K562 (cell line): Measurements from ENCODE around the gene TAAR2. TPM values are rescaled to one million over a fixed set of nuclear protein-coding genes. Genes with fewer than 3 reads are reported as not detected.

Experiments
- ATAC-seq: fragments of 200-7000 bp; cut with Tn5 transposase; 3 replicates; pipeline ENCODE4 v1.9.1; 2020; ENCODE audit warnings: moderate library complexity
- BruUV-seq: library from RNA; stranded (reverse); fragments of 400-500 nt; replicated peaks from 2 replicates; lab custom pipeline; 2021; lab: Mats Ljungman, UMichigan
- CTCF ChIA-PET: fragments of 300-600 bp; formaldehyde crosslinking; extraction: SDS; loops from one replicate; lab custom pipeline; 2021; ENCODE audit warnings: low intra/inter-chr PET ratio; lab: Yijun Ruan, JAX
- POLR2A ChIA-PET: fragments of 300-600, 350-650 bp; sonication (Branson Sonifier 250); formaldehyde crosslinking; extraction: SDS; loops from one replicate; lab custom pipeline; 2021; ENCODE audit warnings: antibody characterized with exemption, inconsistent platforms; lab: Yijun Ruan, JAX
- DNase-seq, 4 experiments: peaks; one replicate each; pipeline versions ENCODE4 v3.0.0 to v3.0.0-alpha.2; 2011 to 2018; ENCODE audit warnings: low spot score in 3 of 4, mixed read lengths in 3 of 4; ENCODE audit errors: extremely low read depth in 1 of 4
- FAIRE-seq: peaks from 2 replicates; lab custom pipeline; 2011; peaks lifted over from hg19 to GRCh38; lab: Jason Lieb, UNC
- H2AFZ ChIP-seq: 2 replicates; pipeline ENCODE4 v1.6.0; 2011; ENCODE audit warnings: low read depth, low read length, control low read depth, inconsistent platforms
- H3K27ac ChIP-seq: fragments of 200-600 bp; 3 replicates; pipeline ENCODE4 v1.8.0; 2011; ENCODE audit warnings: low read depth, mild to moderate bottlenecking, control low read depth, inconsistent platforms, low read length, moderate library complexity, mixed read lengths; ENCODE audit errors: extremely low read depth
- H3K27me3 ChIP-seq, 2 experiments: fragments of 300-600 bp in 1 of 2; 2 replicates in 1 of 2; 3 replicates in 1 of 2; pipeline versions ENCODE4 v1.6.0 to v1.8.0; 2011; ENCODE audit warnings: inconsistent platforms in 2 of 2, low read length in 2 of 2, mild to moderate bottlenecking in 1 of 2, mixed read lengths in 1 of 2, moderate library complexity in 1 of 2; ENCODE audit not compliant: control insufficient read depth in 2 of 2, insufficient read depth in 2 of 2
- H3K36me3 ChIP-seq: fragments of 300-600 bp; 3 replicates; pipeline ENCODE4 v1.8.0; 2011; ENCODE audit warnings: mild to moderate bottlenecking, low read length, inconsistent platforms; ENCODE audit not compliant: control insufficient read depth, insufficient read depth
- H3K4me1 ChIP-seq, 2 experiments: fragments of 200-600 bp in 1 of 2; replicated peaks in 1 of 2; 2 replicates in 1 of 2; 3 replicates in 1 of 2; pipeline versions ENCODE4 v1.5.1 to v1.8.0; 2011; ENCODE audit warnings: inconsistent platforms in 2 of 2, low read length in 2 of 2, mild to moderate bottlenecking in 1 of 2, mixed read lengths in 1 of 2, moderate library complexity in 1 of 2; ENCODE audit not compliant: control insufficient read depth in 2 of 2, insufficient read depth in 2 of 2
- H3K4me2 ChIP-seq: 2 replicates; pipeline ENCODE4 v1.6.1; 2011; ENCODE audit warnings: low read length, control low read depth, inconsistent platforms, mixed read lengths; ENCODE audit not compliant: insufficient read depth
- H3K4me3 ChIP-seq: fragments of 200-600 bp; sonication (generic), shearing (Covaris generic); 2 replicates; pipeline ENCODE4 v1.5.1; 2016; ENCODE audit warnings: control low read depth, inconsistent platforms
- H3K79me2 ChIP-seq: fragments of 200-600 bp; 3 replicates; pipeline ENCODE4 v1.8.0; 2011; ENCODE audit warnings: low read length, inconsistent platforms; ENCODE audit not compliant: control insufficient read depth, insufficient read depth
- H3K9ac ChIP-seq, 2 experiments: 2 replicates each; pipeline versions ENCODE4 v1.6.0 to v1.6.1; 2011; ENCODE audit warnings: low read depth in 2 of 2, low read length in 2 of 2, control low read depth in 1 of 2, inconsistent platforms in 1 of 2, mild to moderate bottlenecking in 1 of 2, mixed read lengths in 1 of 2; ENCODE audit not compliant: insufficient read depth in 1 of 2
- H3K9me1 ChIP-seq: one replicate; pipeline ENCODE4 v1.6.0; 2011; ENCODE audit warnings: inconsistent platforms, mild to moderate bottlenecking, low read length, moderate library complexity; ENCODE audit not compliant: control insufficient read depth, insufficient read depth
- H3K9me3 ChIP-seq: replicated peaks from 2 replicates; pipeline ENCODE4 v1.5.1; 2011; ENCODE audit warnings: low read depth, low read length, inconsistent platforms; ENCODE audit not compliant: control insufficient read depth, insufficient read depth
- H4K20me1 ChIP-seq: replicated peaks from 2 replicates; pipeline ENCODE4 v1.6.1; 2011; ENCODE audit warnings: low read length, inconsistent platforms, mixed read lengths; ENCODE audit not compliant: control insufficient read depth, insufficient read depth
- ARID1B ChIP-seq: fragments of 450-650 bp; IDR thresholded peaks from 2 replicates; pipeline ENCODE4 v1.6.1; 2016; ENCODE audit warnings: antibody characterized with exemption, mild to moderate bottlenecking, inconsistent platforms
- FOSL1 ChIP-seq: fragments of 200-800 bp; sonication (Bioruptor generic); conservative IDR thresholded peaks from 2 replicates; pipeline ENCODE4 v1.6.1; 2016; ENCODE audit warnings: missing genetic modification characterization, missing compliant biosample characterization
- FOXP1 ChIP-seq: sonication (generic); formaldehyde crosslinking; IDR thresholded peaks from 2 replicates; pipeline ENCODE4 v1.8.0; 2022; ENCODE audit warnings: mild to moderate bottlenecking, missing genetic modification reagents
- GATAD2B ChIP-seq: fragments of 450-650 bp; IDR thresholded peaks from 2 replicates; pipeline ENCODE4 v1.6.1; 2017; ENCODE audit warnings: mild to moderate bottlenecking, borderline replicate concordance
- GTF2A2 ChIP-seq: IDR thresholded peaks from 2 replicates; pipeline ENCODE4 v1.6.1; 2016; ENCODE audit warnings: mild to moderate bottlenecking, missing genetic modification characterization, missing compliant biosample characterization
- HSF4 ChIP-seq: fragments of 250-450 bp; sonication (Bioruptor Pico); IDR thresholded peaks from 2 replicates; pipeline ENCODE4 v2.1.2; 2022; ENCODE audit warnings: mild to moderate bottlenecking, moderate library complexity, borderline replicate concordance
- MTA1 ChIP-seq: fragments of 450-650 bp; IDR thresholded peaks from 2 replicates; pipeline ENCODE4 v1.6.1; 2017; ENCODE audit warnings: borderline replicate concordance
- MYNN ChIP-seq, 2 experiments: sonication (generic); formaldehyde crosslinking in 1 of 2; IDR thresholded peaks; 2 replicates each; pipeline versions ENCODE4 v1.5.0 to v1.6.1; 2016 to 2020; ENCODE audit warnings: antibody characterized with exemption in 1 of 2, missing genetic modification reagents in 1 of 2
- NFIX ChIP-seq: fragments of 250-450 bp; sonication (Bioruptor Pico); IDR thresholded peaks from 2 replicates; pipeline ENCODE4 v1.4.0; 2020; ENCODE audit warnings: low read depth, mild to moderate bottlenecking, moderate library complexity
- PHF20 ChIP-seq: fragments of 450-650 bp; IDR thresholded peaks from 2 replicates; pipeline ENCODE4 v1.6.1; 2018; ENCODE audit not compliant: partially characterized antibody
- POLR2G ChIP-seq: fragments of 200-400 bp; formaldehyde crosslinking; IDR thresholded peaks from 2 replicates; pipeline ENCODE4 v1.6.1; 2017; ENCODE audit warnings: low read depth, mild to moderate bottlenecking, antibody characterized with exemption, low read length, moderate library complexity
- SRSF7 ChIP-seq: fragments of 200-400 bp; formaldehyde crosslinking; optimal IDR thresholded peaks from 2 replicates; pipeline ENCODE3; 2017; ENCODE audit warnings: mild to moderate bottlenecking, low read depth, low read length
- THRAP3 ChIP-seq: fragments of 450-650 bp; IDR thresholded peaks from 2 replicates; pipeline ENCODE4 v1.6.1; 2016; ENCODE audit warnings: mild to moderate bottlenecking, inconsistent platforms, borderline replicate concordance
- ZBTB43 ChIP-seq: sonication (generic); formaldehyde crosslinking; IDR thresholded peaks from 2 replicates; pipeline ENCODE4 v1.8.0; 2023; ENCODE audit warnings: mild to moderate bottlenecking, missing genetic modification reagents
- ZNF830 ChIP-seq: fragments of 250-450 bp; sonication (Bioruptor Pico); IDR thresholded peaks from 2 replicates; pipeline ENCODE4 v1.5.0; 2021; ENCODE audit warnings: mild to moderate bottlenecking
- WGBS: fragments of 100-300 bp; shearing (Covaris generic); methylation state at CpG from one replicate; pipeline ENCODE4 v1.1.6; 2016; ENCODE audit warnings: low coverage, mixed read lengths; ENCODE audit not compliant: insufficient coverage; ENCODE audit errors: missing lambda C conversion rate; 5-methylcytosine and 5-hydroxymethylcytosine counted together
- in situ Hi-C: fragments of 300-500 bp; cut with MboI; formaldehyde crosslinking; loops from 4 replicates; pipeline ENCODE4 v1.15.0; 2018; ENCODE audit warnings: inconsistent platforms, mixed read lengths
- intact Hi-C: fragments of 100-400 bp; cut with micrococcal nuclease; formaldehyde crosslinking; loops from 2 replicates; pipeline ENCODE4 v1.14.2; 2022
- polyA plus RNA-seq, 8 experiments: library from polyadenylated mRNA; depleted of rRNA in 4 of 8; stranded (reverse) in 5 of 8; unstranded in 3 of 8; fragments of >200 nt; fragmentation: Nextera tagmentation in 2 of 8; fragmentation: Illumina TruSeq in 1 of 8; extraction: Ambion mirVana in 2 of 8; extraction: Trizol in 1 of 8; gene quantifications; 2 replicates each; pipeline versions ENCODE4 v1.2.1 to v1.2.3, GENCODE V29; 2011 to 2014; ENCODE audit warnings: inconsistent platforms in 1 of 8, missing spikeins in 1 of 8
- total RNA-seq, 7 experiments: library from RNA; depleted of rRNA in 6 of 7; stranded (reverse); fragments of >200 nt in 6 of 7; fragmentation: Illumina TruSeq in 2 of 7; extraction: Trizol in 2 of 7; gene quantifications; 2 replicates each; pipeline versions ENCODE4 v1.2.1 to v1.2.3, GENCODE V29; 2011 to 2021; ENCODE audit warnings: low replicate concordance in 1 of 7
- TF ChIP-seq, protein P1 (sequence below): fragments of 250-450 bp; sonication (Bioruptor Pico); IDR thresholded peaks from 2 replicates; pipeline ENCODE4 v1.6.1; 2021; ENCODE audit warnings: mild to moderate bottlenecking
- TF ChIP-seq, protein P2 (sequence below): fragments of 200-800 bp; sonication (Bioruptor generic); IDR thresholded peaks from 2 replicates; pipeline ENCODE4 v1.6.1; 2017; ENCODE audit warnings: missing genetic modification characterization, missing compliant biosample characterization
- TF ChIP-seq, protein P3 (sequence below), 2 experiments: fragments of 200-800 bp in 1 of 2; sonication (Bioruptor generic) in 1 of 2; sonication (generic) in 1 of 2; formaldehyde crosslinking in 1 of 2; IDR thresholded peaks in 1 of 2; conservative IDR thresholded peaks in 1 of 2; 2 replicates each; pipeline versions ENCODE4 v1.5.0 to v1.6.1; 2016 to 2020; ENCODE audit warnings: missing compliant biosample characterization in 1 of 2, missing genetic modification characterization in 1 of 2, missing genetic modification reagents in 1 of 2

The TAAR2 gene
- total and polyA plus RNA-seq, 9 of the 15 experiments (the other 6 are each of a cell fraction or from before 2014, with no cell fraction given): not detected

GRCh38 chr6:132634796-132635195, 10.7 kb upstream of the TAAR2 start:
- Histone ChIP-seq H2AFZ (no peak overlapping the region), H3K27ac (no peak overlapping the region), H3K27me3 (no peaks in the 10 kb centered on the region), H4K20me1 (no peaks in the 10 kb centered on the region), H3K4me2 (no peak overlapping the region), H3K36me3 (no peaks in the 10 kb centered on the region), H3K4me3 (no peak overlapping the region), H3K9me1 (no peaks in the 10 kb centered on the region), H3K4me1 (no peaks in the 10 kb centered on the region), H3K9ac (no peak overlapping the region), H3K9me3 (no peaks in the 10 kb centered on the region), H3K79me2 (no peaks in the 10 kb centered on the region)
- no TSS peak for BruUV-seq
- DNase-seq (no peak), FAIRE-seq (no peak), ATAC-seq (no peak)
- in situ Hi-C loops (no loop called here), intact Hi-C loops (no loop called here)
- ChIA-PET CTCF (no interaction called here), POLR2A (no interaction called here)
- 0% methylated on average over 4 of the region's 4 CpGs for WGBS
- no peak for TF ChIP-seq HSF4 (CRISPR knock-in tag)
- TF ChIP-seq ARID1B: no peak
- no peak for TF ChIP-seq GTF2A2 (tag)
- no peak for TF ChIP-seq POLR2G
- TF ChIP-seq, protein P1, sequence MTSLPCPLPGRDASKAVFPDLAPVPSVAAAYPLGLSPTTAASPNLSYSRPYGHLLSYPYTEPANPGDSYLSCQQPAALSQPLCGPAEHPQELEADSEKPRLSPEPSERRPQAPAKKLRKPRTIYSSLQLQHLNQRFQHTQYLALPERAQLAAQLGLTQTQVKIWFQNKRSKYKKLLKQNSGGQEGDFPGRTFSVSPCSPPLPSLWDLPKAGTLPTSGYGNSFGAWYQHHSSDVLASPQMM: no peak
- TF ChIP-seq PHF20: no peak
- TF ChIP-seq, protein P2, sequence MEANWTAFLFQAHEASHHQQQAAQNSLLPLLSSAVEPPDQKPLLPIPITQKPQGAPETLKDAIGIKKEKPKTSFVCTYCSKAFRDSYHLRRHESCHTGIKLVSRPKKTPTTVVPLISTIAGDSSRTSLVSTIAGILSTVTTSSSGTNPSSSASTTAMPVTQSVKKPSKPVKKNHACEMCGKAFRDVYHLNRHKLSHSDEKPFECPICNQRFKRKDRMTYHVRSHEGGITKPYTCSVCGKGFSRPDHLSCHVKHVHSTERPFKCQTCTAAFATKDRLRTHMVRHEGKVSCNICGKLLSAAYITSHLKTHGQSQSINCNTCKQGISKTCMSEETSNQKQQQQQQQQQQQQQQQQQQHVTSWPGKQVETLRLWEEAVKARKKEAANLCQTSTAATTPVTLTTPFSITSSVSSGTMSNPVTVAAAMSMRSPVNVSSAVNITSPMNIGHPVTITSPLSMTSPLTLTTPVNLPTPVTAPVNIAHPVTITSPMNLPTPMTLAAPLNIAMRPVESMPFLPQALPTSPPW (CRISPR knock-in tag): no peak
- no peak for TF ChIP-seq THRAP3
- TF ChIP-seq ZBTB43 (CRISPR knock-in tag): no peak
- no peak for TF ChIP-seq FOSL1 (tag)
- TF ChIP-seq MYNN (IDR thresholded peaks at IDR 0.05): no peak
- TF ChIP-seq MYNN (CRISPR knock-in tag; IDR thresholded peaks at IDR 0.05): no peak
- no peak for TF ChIP-seq GATAD2B
- no peak for TF ChIP-seq SRSF7
- TF ChIP-seq NFIX (CRISPR knock-in tag): no peak
- no peak for TF ChIP-seq ZNF830
- TF ChIP-seq FOXP1 (CRISPR knock-in tag): no peak
- TF ChIP-seq, protein P3, sequence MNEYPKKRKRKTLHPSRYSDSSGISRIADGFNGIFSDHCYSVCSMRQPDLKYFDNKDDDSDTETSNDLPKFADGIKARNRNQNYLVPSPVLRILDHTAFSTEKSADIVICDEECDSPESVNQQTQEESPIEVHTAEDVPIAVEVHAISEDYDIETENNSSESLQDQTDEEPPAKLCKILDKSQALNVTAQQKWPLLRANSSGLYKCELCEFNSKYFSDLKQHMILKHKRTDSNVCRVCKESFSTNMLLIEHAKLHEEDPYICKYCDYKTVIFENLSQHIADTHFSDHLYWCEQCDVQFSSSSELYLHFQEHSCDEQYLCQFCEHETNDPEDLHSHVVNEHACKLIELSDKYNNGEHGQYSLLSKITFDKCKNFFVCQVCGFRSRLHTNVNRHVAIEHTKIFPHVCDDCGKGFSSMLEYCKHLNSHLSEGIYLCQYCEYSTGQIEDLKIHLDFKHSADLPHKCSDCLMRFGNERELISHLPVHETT (CRISPR knock-in tag; conservative IDR thresholded peaks at IDR 0.05 in 1 of 2, IDR thresholded peaks at IDR 0.05 in 1 of 2): no peak
- TF ChIP-seq MTA1: no peak
